Osteocyte (in vitro differentiated cells): ENCODE results near the gene SDR42E1. TPM values are rescaled to one million over a fixed set of nuclear protein-coding genes. Genes with fewer than 3 reads are reported as not detected.

ENCODE experiments used
- DNase-seq: peaks from one replicate; pipeline ENCODE4 v3.0.0; 2021; ENCODE audit warnings: mixed read lengths; ENCODE audit not compliant: unreplicated experiment; ENCODE audit errors: extremely low spot score
- H3K27ac Mint-ChIP-seq: one replicate; pipeline ENCODE4 v1.8.0; 2021; ENCODE audit warnings: mild to moderate bottlenecking, mixed read lengths; ENCODE audit not compliant: unreplicated experiment
- H3K27me3 Mint-ChIP-seq: one replicate; pipeline ENCODE4 v1.8.0; 2021; ENCODE audit warnings: mixed read lengths; ENCODE audit not compliant: unreplicated experiment
- H3K36me3 Mint-ChIP-seq: one replicate; pipeline ENCODE4 v1.8.0; 2021; ENCODE audit warnings: mixed read lengths; ENCODE audit not compliant: unreplicated experiment
- H3K4me1 Mint-ChIP-seq: one replicate; pipeline ENCODE4 v1.8.0; 2021; ENCODE audit warnings: mixed read lengths; ENCODE audit not compliant: unreplicated experiment
- H3K4me3 Mint-ChIP-seq: one replicate; pipeline ENCODE4 v1.8.0; 2021; ENCODE audit warnings: mild to moderate bottlenecking, moderate library complexity, mixed read lengths; ENCODE audit not compliant: unreplicated experiment
- H3K9me3 Mint-ChIP-seq: one replicate; pipeline ENCODE4 v1.8.0; 2021; ENCODE audit warnings: mixed read lengths; ENCODE audit not compliant: unreplicated experiment
- total RNA-seq: library from RNA; stranded (reverse); gene quantifications from 2 replicates; pipeline ENCODE4 v1.2.1, GENCODE V29; 2021
- TF ChIP-seq, protein P1 (sequence below): fragments of 200-600 bp; sonication (generic); IDR thresholded peaks from 2 replicates; pipeline ENCODE4 v1.5.0; 2021; ENCODE audit warnings: antibody characterized with exemption, mild to moderate bottlenecking, moderate library complexity

The SDR42E1 gene
- total RNA-seq, 1 donor from 2014 or later, result not detected

DNA sequence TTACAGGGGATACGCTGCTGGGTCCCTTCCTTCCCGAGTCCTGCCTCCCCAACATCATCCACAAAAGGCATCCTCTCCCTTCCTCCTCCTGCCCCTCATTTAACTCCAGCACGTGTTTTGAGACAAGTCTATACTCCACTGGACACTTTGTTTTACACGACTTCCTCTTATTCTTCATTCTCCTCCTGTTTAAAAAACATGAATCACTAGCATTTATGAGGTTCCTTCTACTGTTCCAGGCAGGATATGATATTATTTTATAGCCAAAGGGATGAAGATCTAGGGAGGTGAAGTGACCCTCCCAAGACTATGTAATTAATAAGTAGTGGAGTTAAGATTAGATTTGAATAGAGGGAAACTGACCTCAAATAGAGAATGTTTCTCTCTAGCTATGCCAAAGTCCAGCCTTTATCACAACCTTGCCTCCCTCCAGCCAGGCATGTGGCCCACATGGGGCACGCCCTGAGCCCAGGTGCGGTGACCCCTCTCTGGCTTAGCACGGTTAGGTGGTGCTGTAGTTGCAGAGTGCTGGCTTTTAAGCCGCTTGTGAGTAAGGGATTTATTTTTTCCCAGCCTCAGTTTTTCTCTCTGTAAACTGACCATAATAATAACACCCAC is 22.5 kb upstream of the SDR42E1 start:
- Mint-ChIP-seq H3K4me1 (no peaks in the 10 kb centered on the region), H3K27ac (no peak overlapping the region), H3K36me3 (no peaks in the 10 kb centered on the region), H3K27me3 (peaks cover 4% of the 10 kb centered on the region), H3K9me3 (no peaks in the 10 kb centered on the region), H3K4me3 (no peak overlapping the region)
- TF ChIP-seq, protein P1, sequence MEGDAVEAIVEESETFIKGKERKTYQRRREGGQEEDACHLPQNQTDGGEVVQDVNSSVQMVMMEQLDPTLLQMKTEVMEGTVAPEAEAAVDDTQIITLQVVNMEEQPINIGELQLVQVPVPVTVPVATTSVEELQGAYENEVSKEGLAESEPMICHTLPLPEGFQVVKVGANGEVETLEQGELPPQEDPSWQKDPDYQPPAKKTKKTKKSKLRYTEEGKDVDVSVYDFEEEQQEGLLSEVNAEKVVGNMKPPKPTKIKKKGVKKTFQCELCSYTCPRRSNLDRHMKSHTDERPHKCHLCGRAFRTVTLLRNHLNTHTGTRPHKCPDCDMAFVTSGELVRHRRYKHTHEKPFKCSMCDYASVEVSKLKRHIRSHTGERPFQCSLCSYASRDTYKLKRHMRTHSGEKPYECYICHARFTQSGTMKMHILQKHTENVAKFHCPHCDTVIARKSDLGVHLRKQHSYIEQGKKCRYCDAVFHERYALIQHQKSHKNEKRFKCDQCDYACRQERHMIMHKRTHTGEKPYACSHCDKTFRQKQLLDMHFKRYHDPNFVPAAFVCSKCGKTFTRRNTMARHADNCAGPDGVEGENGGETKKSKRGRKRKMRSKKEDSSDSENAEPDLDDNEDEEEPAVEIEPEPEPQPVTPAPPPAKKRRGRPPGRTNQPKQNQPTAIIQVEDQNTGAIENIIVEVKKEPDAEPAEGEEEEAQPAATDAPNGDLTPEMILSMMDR, result no peak
- DNase-seq, result no peak

- Mint-ChIP-seq H3K9me3 (no peaks in the 10 kb centered on the region), H3K27me3 (peaks cover 4% of the 10 kb centered on the region), H3K4me3 (no peak overlapping the region), H3K36me3 (no peaks in the 10 kb centered on the region), H3K4me1 (no peaks in the 10 kb centered on the region), H3K27ac (no peak overlapping the region)
- DNase-seq, result no peak
- TF ChIP-seq, protein P1, result no peak
These were observed 21.7 kb upstream of the SDR42E1 start for GRCh38 chr16:82033006-82033405.

GRCh38 chr16:82031116-82032084 is 20.1 kb upstream of the SDR42E1 start:
- TF ChIP-seq, protein P1, result peak; percentile 56
- Mint-ChIP-seq H3K9me3 (no peaks in the 10 kb centered on the region), H3K27me3 (peaks cover 2% of the 10 kb centered on the region), H3K4me1 (no peaks in the 10 kb centered on the region), H3K4me3 (no peak overlapping the region), H3K36me3 (no peaks in the 10 kb centered on the region), H3K27ac (no peak overlapping the region)
- DNase-seq, result no peak

GRCh38 chr16:82027629-82028064 is 16.4 kb upstream of the SDR42E1 start:
- Mint-ChIP-seq H3K27me3 (peaks cover 9% of the 10 kb centered on the region), H3K27ac (no peak overlapping the region), H3K9me3 (no peaks in the 10 kb centered on the region), H3K4me3 (no peak overlapping the region), H3K4me1 (no peaks in the 10 kb centered on the region), H3K36me3 (no peaks in the 10 kb centered on the region)
- no peak for DNase-seq
- TF ChIP-seq, protein P1, result no peak

- Mint-ChIP-seq H3K4me1 (no peaks in the 10 kb centered on the region), H3K4me3 (no peak overlapping the region), H3K36me3 (no peaks in the 10 kb centered on the region), H3K9me3 (no peaks in the 10 kb centered on the region), H3K27ac (no peak overlapping the region), H3K27me3 (peaks cover 14% of the 10 kb centered on the region)
- TF ChIP-seq, protein P1, result no peak
- no peak for DNase-seq
These were observed 13.6 kb upstream of the SDR42E1 start for GRCh38 chr16:82024883-82025282.
